ENCODE data around the gene CDK4. TPM values are rescaled to one million over a fixed set of nuclear protein-coding genes. Genes with fewer than 3 reads are reported as not detected.
A peak's percentile ranks its signal among the peaks of the same experiment; 100 is the strongest.

The CDK4 gene
- total RNA-seq, 1 donor from 2014 or later = 140 TPM

- peaks cover 26% of the 10 kb centered on the region for H3K4me1 Mint-ChIP-seq (ENCODE audit: low read depth)
- H3K27ac Mint-ChIP-seq (ENCODE audit: unreplicated experiment) = no peak overlapping the region
- no peak for TF ChIP-seq CTCF (IDR thresholded peaks at IDR 0.05)
- H3K9me3 Mint-ChIP-seq (ENCODE audit: low read depth) = no peaks in the 10 kb centered on the region
- no peak for DNase-seq (ENCODE audit: low spot score)
- peak overlapping the region; percentile 71 for H3K4me3 Mint-ChIP-seq (ENCODE audit: unreplicated experiment)
- peaks cover 34% of the 10 kb centered on the region for H3K27me3 Mint-ChIP-seq (ENCODE audit: low read depth)
- peaks cover 13% of the 10 kb centered on the region for H3K36me3 Mint-ChIP-seq (ENCODE audit: low read depth)
Measured at GRCh38 chr12:57764662-57765002, 12.5 kb upstream of the CDK4 start.

- TF ChIP-seq CTCF (IDR thresholded peaks at IDR 0.05) = no peak
- no peak overlapping the region for H3K4me3 Mint-ChIP-seq (ENCODE audit: unreplicated experiment)
- peaks cover 26% of the 10 kb centered on the region for H3K4me1 Mint-ChIP-seq (ENCODE audit: low read depth)
- H3K27ac Mint-ChIP-seq (ENCODE audit: unreplicated experiment) = no peak overlapping the region
- H3K9me3 Mint-ChIP-seq (ENCODE audit: low read depth) = no peaks in the 10 kb centered on the region
- DNase-seq (ENCODE audit: low spot score) = no peak
- peaks cover 34% of the 10 kb centered on the region for H3K27me3 Mint-ChIP-seq (ENCODE audit: low read depth)
- H3K36me3 Mint-ChIP-seq (ENCODE audit: low read depth) = peaks cover 12% of the 10 kb centered on the region
Measured at GRCh38 chr12:57763881-57764661, 12.0 kb upstream of the CDK4 start.

GRCh38 chr12:57762463-57762862, 10.4 kb upstream of the CDK4 start:
- H3K36me3 Mint-ChIP-seq (ENCODE audit: low read depth) = peaks cover 11% of the 10 kb centered on the region
- H3K4me3 Mint-ChIP-seq (ENCODE audit: unreplicated experiment) = no peak overlapping the region
- no peaks in the 10 kb centered on the region for H3K9me3 Mint-ChIP-seq (ENCODE audit: low read depth)
- H3K27me3 Mint-ChIP-seq (ENCODE audit: low read depth) = peaks cover 34% of the 10 kb centered on the region
- TF ChIP-seq CTCF (IDR thresholded peaks at IDR 0.05) = no peak
- DNase-seq (ENCODE audit: low spot score) = no peak
- H3K4me1 Mint-ChIP-seq (ENCODE audit: low read depth) = peaks cover 26% of the 10 kb centered on the region
- no peak overlapping the region for H3K27ac Mint-ChIP-seq (ENCODE audit: unreplicated experiment)

- Mint-ChIP-seq H3K4me3 (ENCODE audit: unreplicated experiment) (no peak overlapping the region), H3K27me3 (ENCODE audit: low read depth) (peaks cover 32% of the 10 kb centered on the region), H3K4me1 (ENCODE audit: low read depth) (peaks cover 25% of the 10 kb centered on the region), H3K27ac (ENCODE audit: unreplicated experiment) (no peak overlapping the region), H3K9me3 (ENCODE audit: low read depth) (no peaks in the 10 kb centered on the region), H3K36me3 (ENCODE audit: low read depth) (peaks cover 15% of the 10 kb centered on the region)
- TF ChIP-seq CTCF (IDR thresholded peaks at IDR 0.05) = no peak
- no peak for DNase-seq (ENCODE audit: low spot score)
Measured at GRCh38 chr12:57761391-57761998, 9.4 kb upstream of the CDK4 start.

GRCh38 chr12:57760347-57760982, 8.4 kb upstream of the CDK4 start:
- Mint-ChIP-seq H3K36me3 (ENCODE audit: low read depth) (peaks cover 15% of the 10 kb centered on the region), H3K27ac (ENCODE audit: unreplicated experiment) (no peak overlapping the region), H3K4me3 (ENCODE audit: unreplicated experiment) (no peak overlapping the region), H3K9me3 (ENCODE audit: low read depth) (no peaks in the 10 kb centered on the region), H3K4me1 (ENCODE audit: low read depth) (peaks cover 23% of the 10 kb centered on the region), H3K27me3 (ENCODE audit: low read depth) (peaks cover 26% of the 10 kb centered on the region)
- no peak for DNase-seq (ENCODE audit: low spot score)
- TF ChIP-seq CTCF (IDR thresholded peaks at IDR 0.05) = no peak

Measured in chondrocyte (in vitro differentiated cells).